H1 (cell line): Measurements from ENCODE around the gene VOPP1. TPM values are rescaled to one million over a fixed set of nuclear protein-coding genes. Genes with fewer than 3 reads are reported as not detected.

Experiments used
- CTCF ChIA-PET: fragments of 300-600 bp; sonication (Branson Sonifier 250); formaldehyde crosslinking; loops from one replicate; lab custom pipeline; 2021; ENCODE audit not compliant: partially characterized antibody; lab: Charles Lee
- POLR2A ChIA-PET: fragments of 300-600 bp; sonication (Branson Sonifier 250); formaldehyde crosslinking; loops from one replicate; lab custom pipeline; 2021; ENCODE audit warnings: inconsistent platforms; ENCODE audit not compliant: partially characterized antibody; lab: Charles Lee
- DNase-seq, 2 experiments: peaks; one replicate each; pipeline versions ENCODE4 v3.0.0 to v3.0.0-alpha.2; 2010 to 2022; ENCODE audit warnings: low spot score in 2 of 2, low read depth in 1 of 2, mixed read lengths in 1 of 2
- FAIRE-seq: peaks from 2 replicates; lab custom pipeline; 2011; peaks lifted over from hg19 to GRCh38; lab: Jason Lieb, UNC
- H2AFZ ChIP-seq: 2 replicates; pipeline ENCODE4 v1.8.1; 2012; ENCODE audit warnings: low read length, inconsistent platforms
- H2AK5ac ChIP-seq: 2 replicates; pipeline ENCODE4 v1.6.1; 2013; ENCODE audit warnings: low read depth, low read length
- H2BK120ac ChIP-seq: replicated peaks from 2 replicates; pipeline ENCODE3; 2013; ENCODE audit warnings: low read depth, low read length, inconsistent platforms
- H2BK12ac ChIP-seq: 2 replicates; pipeline ENCODE4 v1.6.1; 2013; ENCODE audit warnings: low read depth, low read length
- H2BK15ac ChIP-seq: 2 replicates; pipeline ENCODE4 v1.6.1; 2013; ENCODE audit warnings: low read length
- H2BK20ac ChIP-seq: 2 replicates; pipeline ENCODE4 v1.6.1; 2013; ENCODE audit warnings: low read length
- H2BK5ac ChIP-seq: 2 replicates; pipeline ENCODE4 v1.6.1; 2013; ENCODE audit warnings: low read depth, low read length
- H3K14ac ChIP-seq: 2 replicates; pipeline ENCODE4 v1.6.1; 2013; ENCODE audit warnings: inconsistent platforms; ENCODE audit not compliant: insufficient read length
- H3K18ac ChIP-seq: 2 replicates; pipeline ENCODE4 v1.6.1; 2013; ENCODE audit warnings: low read length; ENCODE audit errors: extremely low read depth
- H3K23ac ChIP-seq: 2 replicates; pipeline ENCODE4 v1.6.1; 2013; ENCODE audit warnings: inconsistent platforms; ENCODE audit not compliant: insufficient read length
- H3K23me2 ChIP-seq: 2 replicates; pipeline ENCODE4 v1.6.1; 2013; ENCODE audit warnings: low read depth, low read length
- H3K27ac ChIP-seq: 2 replicates; pipeline ENCODE4 v1.6.1; 2011; ENCODE audit warnings: low read depth, low read length, inconsistent platforms
- H3K27me3 ChIP-seq, 4 experiments: replicated peaks in 1 of 4; 1 replicate in 1 of 4; 2 replicates in 3 of 4; pipeline versions ENCODE4 v1.6.1 to v1.8.1; 2011 to 2013; ENCODE audit warnings: low read length in 3 of 4, mild to moderate bottlenecking in 3 of 4, inconsistent platforms in 2 of 4, mixed read lengths in 2 of 4, moderate library complexity in 1 of 4; ENCODE audit not compliant: control insufficient read depth in 3 of 4, insufficient read depth in 3 of 4; ENCODE audit errors: extremely low read depth in 1 of 4
- H3K36me3 ChIP-seq, 4 experiments: 2 replicates each; pipeline versions ENCODE4 v1.6.1 to v1.8.1; 2011 to 2013; ENCODE audit warnings: mild to moderate bottlenecking in 4 of 4, low read length in 3 of 4, moderate library complexity in 2 of 4, control low read depth in 1 of 4, inconsistent platforms in 1 of 4; ENCODE audit not compliant: insufficient read depth in 4 of 4, control insufficient read depth in 2 of 4
- H3K4ac ChIP-seq: replicated peaks from 2 replicates; pipeline ENCODE3; 2013; ENCODE audit warnings: low read length, low read depth, mixed read lengths, inconsistent platforms; ENCODE audit not compliant: insufficient read length
- H3K4me1 ChIP-seq, 4 experiments: replicated peaks in 1 of 4; 1 replicate in 1 of 4; 2 replicates in 3 of 4; pipeline versions ENCODE4 v1.6.1 to v1.8.1; 2011 to 2013; ENCODE audit warnings: low read length in 3 of 4, inconsistent platforms in 2 of 4, mixed read lengths in 1 of 4; ENCODE audit not compliant: insufficient read depth in 4 of 4, control insufficient read depth in 3 of 4
- H3K4me2 ChIP-seq, 2 experiments: 2 replicates each; pipeline versions ENCODE4 v1.6.1 to v1.8.1; 2011 to 2013; ENCODE audit warnings: low read depth in 2 of 2, low read length in 2 of 2, control low read depth in 1 of 2, inconsistent platforms in 1 of 2, mild to moderate bottlenecking in 1 of 2; ENCODE audit not compliant: insufficient read depth in 1 of 2
- H3K4me3 ChIP-seq, 4 experiments: fragments of 200-600, 300-600 bp in 1 of 4; sonication (generic), shearing (Covaris generic), sonication (Bioruptor Twin) in 1 of 4; 2 replicates each; pipeline versions ENCODE4 v1.5.1 to v1.8.1; 2011 to 2016; ENCODE audit warnings: low read length in 4 of 4, low read depth in 3 of 4, control low read depth in 2 of 4, inconsistent platforms in 2 of 4, mild to moderate bottlenecking in 2 of 4, mixed read lengths in 1 of 4, moderate library complexity in 1 of 4; ENCODE audit not compliant: insufficient read depth in 2 of 4; ENCODE audit errors: extremely low read depth in 1 of 4
- H3K56ac ChIP-seq: replicated peaks from 2 replicates; pipeline ENCODE3; 2013; ENCODE audit warnings: low read depth, mild to moderate bottlenecking, mixed read lengths, low read length, inconsistent platforms; ENCODE audit not compliant: insufficient read length
- H3K79me1 ChIP-seq: 2 replicates; pipeline ENCODE4 v1.6.1; 2013; ENCODE audit warnings: low read depth, low read length, control low read depth
- H3K79me2 ChIP-seq, 2 experiments: 2 replicates each; pipeline versions ENCODE4 v1.6.1 to v1.8.1; 2012 to 2013; ENCODE audit warnings: low read length in 2 of 2, mild to moderate bottlenecking in 2 of 2, inconsistent platforms in 1 of 2; ENCODE audit not compliant: insufficient read depth in 2 of 2, control insufficient read depth in 1 of 2
- H3K9ac ChIP-seq, 4 experiments: replicated peaks in 1 of 4; 1 replicate in 1 of 4; 2 replicates in 3 of 4; pipeline versions ENCODE4 v1.6.1 to v1.8.1; 2011 to 2013; ENCODE audit warnings: low read depth in 3 of 4, low read length in 3 of 4, control low read depth in 2 of 4, mild to moderate bottlenecking in 2 of 4, moderate library complexity in 2 of 4, inconsistent platforms in 1 of 4; ENCODE audit errors: extremely low read depth in 1 of 4
- H3K9me3 ChIP-seq, 2 experiments: 2 replicates each; pipeline versions ENCODE4 v1.6.1 to v1.8.1; 2012 to 2013; ENCODE audit warnings: mild to moderate bottlenecking in 2 of 2, moderate library complexity in 2 of 2, control low read depth in 1 of 2, inconsistent platforms in 1 of 2, low read depth in 1 of 2, low read length in 1 of 2, mixed read lengths in 1 of 2; ENCODE audit not compliant: insufficient read depth in 2 of 2
- H4K20me1 ChIP-seq, 2 experiments: replicated peaks in 1 of 2; 2 replicates each; pipeline versions ENCODE3 to v1.8.1; 2011 to 2013; ENCODE audit warnings: inconsistent platforms in 2 of 2, low read length in 2 of 2, mild to moderate bottlenecking in 1 of 2; ENCODE audit not compliant: insufficient read depth in 2 of 2, control insufficient read depth in 1 of 2
- H4K5ac ChIP-seq: 2 replicates; pipeline ENCODE4 v1.6.1; 2013; ENCODE audit warnings: low read length, low read depth, mixed read lengths, inconsistent platforms; ENCODE audit not compliant: insufficient read length
- H4K8ac ChIP-seq: 2 replicates; pipeline ENCODE4 v1.8.0; 2013; ENCODE audit warnings: mild to moderate bottlenecking, moderate library complexity, low read length, inconsistent platforms; ENCODE audit not compliant: insufficient read depth; ENCODE audit errors: extremely low read depth
- H4K91ac ChIP-seq: replicated peaks from 2 replicates; pipeline ENCODE3; 2013; ENCODE audit warnings: low read length, mixed read lengths, inconsistent platforms; ENCODE audit not compliant: insufficient read length
- JUN ChIP-seq: IDR thresholded peaks from 2 replicates; pipeline ENCODE4 v1.6.1; 2011; ENCODE audit warnings: low read depth, mild to moderate bottlenecking, improper control_type of control experiment, low read length
- KDM5A ChIP-seq: fragments of 200-600 bp; IDR thresholded peaks from 2 replicates; pipeline ENCODE4 v1.7.1; 2012; ENCODE audit warnings: mild to moderate bottlenecking, low read length, inconsistent platforms, mixed read lengths
- MAFK ChIP-seq: IDR thresholded peaks from 2 replicates; pipeline ENCODE4 v1.6.1; 2012; ENCODE audit warnings: low read depth, mild to moderate bottlenecking, improper control_type of control experiment, low read length
- SRF ChIP-seq: IDR thresholded peaks from 2 replicates; pipeline ENCODE4 v1.6.1; 2011; ENCODE audit warnings: mild to moderate bottlenecking, low read depth, low read length, moderate library complexity
- ZNF274 ChIP-seq: IDR thresholded peaks from 2 replicates; pipeline ENCODE4 v1.7.0; 2012; ENCODE audit warnings: low read length, borderline replicate concordance; ENCODE audit errors: extremely low read depth
- WGBS, 2 experiments: shearing (Covaris generic) in 1 of 2; methylation state at CpG; one replicate each; pipeline versions ENCODE4 v1.1.6 to v1.1.7; 2013 to 2015; ENCODE audit warnings: low lambda C conversion rate in 2 of 2, mixed read lengths in 2 of 2, inconsistent platforms in 1 of 2, low coverage in 1 of 2, missing lambda C conversion rate in 1 of 2; ENCODE audit not compliant: insufficient replicate concordance in 2 of 2, insufficient coverage in 1 of 2, insufficient read length in 1 of 2; ENCODE audit errors: extremely low coverage in 1 of 2, missing lambda C conversion rate in 1 of 2; 5-methylcytosine and 5-hydroxymethylcytosine counted together
- polyA plus RNA-seq, 7 experiments: library from polyadenylated mRNA; depleted of rRNA in 3 of 7; stranded (reverse) in 5 of 7; unstranded in 2 of 7; fragments of >200 nt in 5 of 7; fragments of 200-250 nt in 2 of 7; gene quantifications; 1 replicate in 5 of 7; 2 replicates in 1 of 7; 4 replicates in 1 of 7; pipeline versions ENCODE4 v1.2.1 to v1.2.3, GENCODE V29; 2011 to 2013; ENCODE audit warnings: missing spikeins in 2 of 7, mixed read lengths in 2 of 7
- total RNA-seq: library from RNA; stranded (reverse); fragmentation: NEBNext Ultra II Directional; extraction: Animal tissue kit (Norgen Biotek cat#: 25700); gene quantifications from 2 replicates; pipeline ENCODE4 v1.2.1, GENCODE V29; 2021
- TF ChIP-seq, protein P1 (sequence below), 3 experiments: IDR thresholded peaks; 1 replicate in 2 of 3; 2 replicates in 1 of 3; pipeline versions ENCODE4 v1.5.1 to v1.6.1; 2011; ENCODE audit warnings: low read length in 3 of 3, mild to moderate bottlenecking in 3 of 3, inconsistent platforms in 2 of 3, low read depth in 1 of 3, moderate library complexity in 1 of 3; ENCODE audit not compliant: insufficient read depth in 1 of 3; ENCODE audit errors: control extremely low read depth in 1 of 3
- TF ChIP-seq, protein P2 (sequence below): IDR thresholded peaks from 2 replicates; pipeline ENCODE4 v1.6.1; 2011; ENCODE audit warnings: low read depth, mild to moderate bottlenecking, low read length; ENCODE audit not compliant: insufficient read depth
- TF ChIP-seq, protein P3 (sequence below): IDR thresholded peaks from 2 replicates; pipeline ENCODE4 v1.6.1; 2011; ENCODE audit warnings: low read length, improper control_type of control experiment

The VOPP1 gene
- total and polyA plus RNA-seq, 2 of the 8 experiments (the other 6 are each of a cell fraction or from before 2014, with no cell fraction given) = 44.7 to 83.0 TPM

DNA sequence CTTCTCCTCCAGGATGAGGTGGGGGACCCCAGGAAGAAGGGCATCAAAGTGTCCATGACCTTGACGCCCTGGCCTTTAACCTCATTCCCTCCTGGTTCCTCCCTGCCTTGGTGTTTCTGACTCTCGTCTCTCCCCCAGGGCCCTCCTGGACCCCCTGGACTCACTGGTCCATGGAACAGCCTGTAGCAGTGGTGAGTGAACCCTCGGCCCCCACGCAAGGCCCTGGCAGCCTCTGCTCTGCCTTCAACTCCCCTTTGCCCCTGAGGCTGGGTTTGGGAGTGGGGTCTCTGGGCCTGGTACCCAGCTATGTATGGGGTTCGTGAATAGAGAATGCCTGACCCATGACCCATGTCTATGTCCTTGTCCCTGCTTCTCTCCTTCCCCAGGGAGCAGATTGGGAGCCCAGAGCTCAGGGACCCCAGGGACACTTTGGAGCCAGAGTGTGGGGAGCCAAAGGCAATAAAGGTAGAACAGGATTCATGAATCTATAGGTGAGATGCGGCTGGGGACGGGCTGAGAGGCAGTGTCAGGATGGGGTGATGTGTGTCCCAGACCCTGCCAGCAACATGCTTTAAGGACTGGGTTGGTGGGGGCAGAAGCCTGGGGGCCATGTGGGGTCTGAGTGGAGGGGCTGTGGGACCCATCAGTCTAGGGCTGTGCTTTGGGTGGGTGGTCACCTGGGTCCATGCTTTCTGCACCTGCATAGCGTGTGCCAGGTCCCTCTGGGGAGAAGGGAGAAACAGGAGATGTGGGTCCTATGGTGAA is 18.4 kb upstream of the VOPP1 start:
- Histone ChIP-seq H3K27me3 (no peaks in the 10 kb centered on the region), H3K56ac (no peak overlapping the region), H2BK20ac (no peak overlapping the region), H3K9ac (no peak overlapping the region), H2BK15ac (no peak overlapping the region), H2AFZ (no peak overlapping the region), H4K91ac (no peak overlapping the region), H3K4me1 (no peaks in the 10 kb centered on the region), H3K23ac (no peak overlapping the region), H3K9me3 (no peaks in the 10 kb centered on the region), H3K79me1 (no peaks in the 10 kb centered on the region), H3K4ac (no peak overlapping the region), H3K36me3 (no peaks in the 10 kb centered on the region), H3K4me2 (no peak overlapping the region), H4K8ac (no peak overlapping the region; the same call in 1 of the 2 replicates), H3K18ac (no peak overlapping the region), H3K27ac (no peak overlapping the region), H4K20me1 (peaks cover 0 to 2% of the 10 kb centered on the region in 2 experiments), H2BK5ac (no peak overlapping the region), H2BK120ac (no peak overlapping the region), H3K14ac (no peak overlapping the region), H3K4me3 (no peak overlapping the region), H3K23me2 (no peaks in the 10 kb centered on the region), H2AK5ac (no peak overlapping the region), H4K5ac (no peak overlapping the region), H3K79me2 (no peaks in the 10 kb centered on the region), H2BK12ac (no peak overlapping the region)
- CTCF ChIA-PET = no interaction called here
- WGBS, 2 experiments = 78% methylated on average over 8 of the region's 8 CpGs; no CpG with 5 or more reads in 1 of the 2 experiments
- POLR2A ChIA-PET = no interaction called here
- DNase-seq (no peak), FAIRE-seq (no peak)
- TF ChIP-seq, protein P1, sequence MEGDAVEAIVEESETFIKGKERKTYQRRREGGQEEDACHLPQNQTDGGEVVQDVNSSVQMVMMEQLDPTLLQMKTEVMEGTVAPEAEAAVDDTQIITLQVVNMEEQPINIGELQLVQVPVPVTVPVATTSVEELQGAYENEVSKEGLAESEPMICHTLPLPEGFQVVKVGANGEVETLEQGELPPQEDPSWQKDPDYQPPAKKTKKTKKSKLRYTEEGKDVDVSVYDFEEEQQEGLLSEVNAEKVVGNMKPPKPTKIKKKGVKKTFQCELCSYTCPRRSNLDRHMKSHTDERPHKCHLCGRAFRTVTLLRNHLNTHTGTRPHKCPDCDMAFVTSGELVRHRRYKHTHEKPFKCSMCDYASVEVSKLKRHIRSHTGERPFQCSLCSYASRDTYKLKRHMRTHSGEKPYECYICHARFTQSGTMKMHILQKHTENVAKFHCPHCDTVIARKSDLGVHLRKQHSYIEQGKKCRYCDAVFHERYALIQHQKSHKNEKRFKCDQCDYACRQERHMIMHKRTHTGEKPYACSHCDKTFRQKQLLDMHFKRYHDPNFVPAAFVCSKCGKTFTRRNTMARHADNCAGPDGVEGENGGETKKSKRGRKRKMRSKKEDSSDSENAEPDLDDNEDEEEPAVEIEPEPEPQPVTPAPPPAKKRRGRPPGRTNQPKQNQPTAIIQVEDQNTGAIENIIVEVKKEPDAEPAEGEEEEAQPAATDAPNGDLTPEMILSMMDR (IDR thresholded peaks at IDR 0.05; ENCODE audit: control extremely low read depth in 1 of 3, insufficient read depth in 1 of 3, low read depth in 1 of 3, low read length in 3 of 3) = no peak
- TF ChIP-seq SRF (no peak), ZNF274 (no peak), MAFK (no peak), KDM5A (no peak), JUN (no peak)
- TF ChIP-seq, protein P2, sequence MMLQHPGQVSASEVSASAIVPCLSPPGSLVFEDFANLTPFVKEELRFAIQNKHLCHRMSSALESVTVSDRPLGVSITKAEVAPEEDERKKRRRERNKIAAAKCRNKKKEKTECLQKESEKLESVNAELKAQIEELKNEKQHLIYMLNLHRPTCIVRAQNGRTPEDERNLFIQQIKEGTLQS = no peak
- TF ChIP-seq, protein P3, sequence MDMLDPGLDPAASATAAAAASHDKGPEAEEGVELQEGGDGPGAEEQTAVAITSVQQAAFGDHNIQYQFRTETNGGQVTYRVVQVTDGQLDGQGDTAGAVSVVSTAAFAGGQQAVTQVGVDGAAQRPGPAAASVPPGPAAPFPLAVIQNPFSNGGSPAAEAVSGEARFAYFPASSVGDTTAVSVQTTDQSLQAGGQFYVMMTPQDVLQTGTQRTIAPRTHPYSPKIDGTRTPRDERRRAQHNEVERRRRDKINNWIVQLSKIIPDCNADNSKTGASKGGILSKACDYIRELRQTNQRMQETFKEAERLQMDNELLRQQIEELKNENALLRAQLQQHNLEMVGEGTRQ = no peak
